ENCODE results near the gene SLC7A5.
A peak's percentile ranks its signal among the peaks of the same experiment; 100 is the strongest.
"Not testable (repeated sequence)": the region's sequence is repeated elsewhere in the genome, so short reads cannot be mapped to it uniquely, and the experiment has no call there.

The SLC7A5 gene

GRCh38 chr16:87862597-87863326 is 6.5 kb downstream of the SLC7A5 start:
- DNase-seq, result not testable (repeated sequence)

DNA sequence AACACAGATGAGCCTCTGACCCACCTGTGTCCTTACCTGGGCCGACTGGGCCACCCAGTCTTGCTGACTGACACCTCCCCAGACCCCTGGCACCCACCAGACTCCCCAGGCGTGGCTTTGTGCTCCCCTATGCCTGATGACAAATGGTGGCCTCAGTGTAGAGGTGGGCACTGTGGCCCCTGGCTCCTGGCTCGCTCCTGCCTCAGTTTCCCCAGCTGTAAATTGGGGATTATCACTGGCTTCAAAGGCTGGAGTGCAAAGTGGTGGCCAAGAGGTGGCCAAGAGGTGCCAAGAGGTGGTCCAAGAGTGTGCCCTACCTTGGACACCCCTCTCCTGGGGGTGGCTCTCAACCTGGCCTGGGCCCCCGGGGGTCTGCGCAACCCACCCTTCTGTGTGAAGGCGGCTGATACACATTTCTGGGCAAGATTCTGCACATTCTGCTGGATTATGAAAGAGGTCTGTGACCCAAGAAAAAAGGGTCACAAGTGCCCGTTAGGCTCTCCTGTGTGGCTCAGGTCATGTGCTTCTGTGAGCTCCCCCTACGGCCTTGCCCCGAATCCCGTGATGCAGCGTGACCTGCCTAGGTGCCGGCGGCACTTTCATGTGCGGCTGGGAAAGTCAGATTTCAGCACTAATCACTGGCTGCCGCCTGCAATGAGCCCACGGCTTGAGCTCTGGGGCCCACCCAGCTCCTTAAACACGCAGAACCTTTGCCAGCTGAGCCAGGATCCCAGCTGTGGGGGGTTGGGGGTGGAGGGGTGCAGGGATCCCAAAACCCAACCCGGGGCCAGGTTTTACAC is 7.8 kb downstream of the SLC7A5 start:
- DNase-seq, result not testable (repeated sequence)

DNA sequence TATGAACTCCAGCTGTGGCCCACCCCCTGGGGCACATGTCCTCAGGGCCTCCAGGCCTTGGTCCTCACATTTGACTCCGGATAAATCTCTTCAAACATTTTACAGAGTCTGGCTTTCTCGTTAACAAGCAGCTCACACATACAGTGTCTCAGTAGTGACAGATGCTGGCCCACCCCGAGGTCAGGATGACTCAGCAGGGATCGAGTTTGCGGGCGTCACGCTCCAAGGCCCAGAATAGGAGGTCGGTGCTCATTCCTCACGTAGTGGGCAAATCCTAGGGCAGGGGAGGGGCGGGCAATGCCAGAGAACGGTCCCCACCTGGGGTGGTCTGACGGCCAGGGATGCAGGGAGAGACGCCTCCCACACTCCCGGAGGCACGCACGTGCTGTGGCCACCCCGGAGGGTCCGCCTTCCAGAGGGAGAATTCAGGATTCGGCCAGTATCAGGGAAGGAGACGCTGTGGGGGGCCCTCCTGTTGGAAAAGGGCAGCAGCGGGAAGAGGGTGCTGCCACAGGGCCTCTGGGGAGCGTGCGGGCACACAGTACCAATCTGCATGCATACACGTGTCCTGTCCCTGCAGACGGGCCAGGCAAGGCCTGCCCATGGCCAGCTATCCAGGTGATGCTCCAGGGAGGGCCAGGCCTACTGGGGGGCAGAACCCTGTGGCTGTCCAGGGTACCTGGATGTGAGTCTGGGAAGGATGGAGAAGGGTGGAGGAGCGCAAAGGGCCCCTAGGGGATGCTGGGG is 8.6 kb downstream of the SLC7A5 start:
- DNase-seq, result peak in 2 of 58 donors; percentile 32 to 53

DNA sequence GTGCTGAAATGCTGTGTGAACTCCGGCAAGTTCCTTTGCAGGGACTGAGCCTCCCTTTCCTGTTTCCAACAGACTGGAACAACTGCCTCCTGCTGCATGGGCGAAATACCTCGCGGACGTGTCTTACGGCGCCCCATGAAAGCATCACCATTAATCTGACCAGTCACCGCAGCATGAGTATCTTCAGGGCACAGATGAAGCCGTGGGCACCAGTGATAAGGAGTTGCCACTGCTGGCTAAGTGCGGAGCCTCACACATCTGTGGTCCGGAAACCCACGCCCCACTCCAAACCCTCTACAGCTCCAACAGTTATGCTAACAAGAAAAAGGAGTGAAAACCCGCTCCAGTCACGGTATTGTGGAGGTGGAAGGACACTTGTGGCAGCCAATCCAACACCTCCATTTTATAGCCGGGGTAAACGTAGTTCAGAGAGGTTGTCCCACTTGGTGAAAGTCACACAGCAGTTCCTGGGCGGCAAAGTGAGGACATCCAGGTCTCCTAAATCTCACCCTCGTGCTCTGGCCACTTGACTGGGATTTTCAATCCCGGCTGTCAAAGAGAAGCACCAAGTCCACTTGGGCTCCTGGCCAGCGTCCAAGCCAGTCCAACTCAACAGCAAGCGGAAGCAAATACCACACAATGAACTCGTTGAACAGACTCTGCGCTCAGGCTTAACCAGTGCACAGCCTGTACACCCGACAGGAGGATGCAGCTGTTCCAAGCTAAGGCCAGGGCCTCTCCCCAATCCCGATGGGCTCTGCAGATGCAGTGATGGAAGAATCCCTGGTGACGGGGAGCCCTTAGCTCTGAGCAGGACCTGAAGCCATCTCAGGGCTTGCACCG is 10.9 kb downstream of the SLC7A5 start:
- DNase-seq, result peak in 36 of 58 donors; percentile 16 to 89 (median 40)

GRCh38 chr16:87856791-87857228 is 12.5 kb downstream of the SLC7A5 start:
- DNase-seq, result no peak

- peak in 21 of 58 donors; percentile 20 to 60 (median 33) for DNase-seq
Observed at GRCh38 chr16:87855852-87856715, 13.2 kb downstream of the SLC7A5 start.

DNA sequence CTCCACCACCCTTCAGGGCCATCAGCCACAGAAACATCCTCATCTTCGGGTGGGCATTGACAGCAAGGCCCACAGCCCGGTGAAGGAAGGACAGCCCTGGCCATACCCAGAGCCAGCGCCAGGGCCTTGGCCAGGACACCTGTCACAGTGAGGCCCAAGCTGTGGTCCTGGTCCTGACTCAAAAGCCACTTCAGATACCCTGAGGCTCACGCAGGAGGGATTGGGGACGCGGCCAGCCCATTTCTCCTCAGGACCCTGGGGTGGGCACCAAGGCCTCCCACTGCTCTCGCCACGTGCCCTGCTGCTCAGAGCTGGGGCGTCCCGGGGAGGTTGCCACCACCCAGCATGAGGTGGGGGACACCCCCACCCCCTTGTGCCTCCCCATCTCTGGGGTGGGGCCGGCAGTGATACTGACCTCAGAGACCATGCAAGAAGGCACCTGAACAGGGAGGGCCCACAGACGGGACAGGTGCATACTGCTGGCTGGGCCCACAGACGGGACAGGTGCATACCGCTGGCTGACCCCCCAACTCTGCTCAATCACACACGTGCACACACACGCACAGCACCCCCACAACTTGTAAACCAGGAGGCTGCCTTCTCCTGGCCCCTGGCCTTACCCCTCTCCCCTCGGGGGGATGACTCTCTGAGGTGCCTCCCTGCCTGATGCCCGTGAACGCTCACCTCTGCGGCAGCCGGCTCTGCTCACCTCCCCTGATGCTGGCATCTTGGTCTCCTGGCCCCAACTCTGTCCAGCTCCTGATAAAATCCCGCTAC is 14.2 kb downstream of the SLC7A5 start:
- DNase-seq, result no peak

DNA sequence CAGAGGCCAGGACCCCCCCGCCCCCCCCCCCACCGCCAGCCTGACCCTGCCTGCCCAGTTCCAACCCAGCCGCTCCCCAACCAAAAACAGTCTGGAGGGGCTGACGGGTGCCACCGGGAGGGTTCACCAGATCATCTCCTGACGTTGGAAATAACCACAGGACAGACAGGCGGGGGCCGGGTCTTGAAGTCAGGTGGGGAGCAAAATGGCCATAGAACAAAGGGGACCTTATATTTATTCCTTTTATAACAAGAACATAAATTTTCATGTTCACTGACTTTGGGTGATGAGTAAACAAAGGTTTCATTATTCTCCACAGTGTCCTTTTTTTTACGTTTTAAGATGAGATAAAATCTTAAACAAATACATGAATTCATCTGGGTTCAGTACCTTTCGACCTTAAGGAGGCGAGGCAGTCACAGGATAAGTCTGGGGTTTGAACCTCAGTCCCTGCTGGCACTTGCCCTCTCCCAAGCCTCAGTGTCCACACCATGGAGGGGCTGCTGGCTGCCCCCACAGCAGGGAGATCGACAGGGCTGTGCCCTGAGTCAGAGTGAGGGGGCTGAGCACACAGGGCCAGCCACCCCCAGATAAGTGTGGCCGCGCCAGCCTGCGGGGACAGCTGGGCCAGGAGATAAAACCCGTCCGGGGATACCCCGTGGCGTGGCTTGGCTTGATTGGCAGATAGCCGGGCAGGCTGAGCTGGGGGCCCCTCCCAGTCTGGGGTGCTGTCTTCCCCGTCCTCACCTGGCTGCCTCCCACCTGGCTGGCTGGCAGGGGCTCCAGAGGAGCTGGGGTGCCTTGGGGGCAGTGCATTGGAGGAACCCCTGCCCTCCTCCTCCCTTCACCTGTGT is 15.0 kb downstream of the SLC7A5 start:
- no peak for DNase-seq

DNA sequence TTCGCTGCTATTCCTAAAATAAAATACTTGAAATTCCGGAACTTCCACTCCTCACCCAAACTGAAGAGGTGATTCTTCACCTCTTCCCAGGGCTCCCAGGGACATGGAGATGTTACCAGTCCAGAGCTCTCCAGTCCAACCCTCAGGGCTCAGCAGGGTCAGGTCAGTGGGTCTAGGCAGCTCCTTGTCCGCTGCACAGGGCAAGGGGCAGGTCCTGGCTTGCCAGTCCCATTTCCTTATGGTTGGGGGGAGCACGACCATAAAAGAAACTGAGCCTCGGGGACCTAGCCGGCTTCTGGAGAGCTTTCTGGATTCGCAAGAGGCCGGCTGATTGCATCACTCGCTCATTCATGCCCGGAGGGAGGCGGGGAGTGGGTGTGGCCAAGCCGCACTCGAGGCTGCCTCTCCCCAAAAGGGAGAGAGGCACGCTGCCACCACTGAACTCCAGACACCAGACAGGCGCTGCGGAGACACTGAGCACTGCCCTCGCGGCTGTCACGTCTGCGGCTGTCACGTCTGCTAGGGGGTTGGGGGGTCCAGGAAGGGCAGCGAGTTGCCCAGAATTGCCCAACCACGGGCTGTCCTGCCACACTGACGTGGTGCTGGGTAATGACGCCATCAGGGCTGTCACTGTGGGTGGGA is 15.8 kb downstream of the SLC7A5 start:
- peak in 56 of 58 donors; percentile 22 to 92 (median 80) for DNase-seq

DNA sequence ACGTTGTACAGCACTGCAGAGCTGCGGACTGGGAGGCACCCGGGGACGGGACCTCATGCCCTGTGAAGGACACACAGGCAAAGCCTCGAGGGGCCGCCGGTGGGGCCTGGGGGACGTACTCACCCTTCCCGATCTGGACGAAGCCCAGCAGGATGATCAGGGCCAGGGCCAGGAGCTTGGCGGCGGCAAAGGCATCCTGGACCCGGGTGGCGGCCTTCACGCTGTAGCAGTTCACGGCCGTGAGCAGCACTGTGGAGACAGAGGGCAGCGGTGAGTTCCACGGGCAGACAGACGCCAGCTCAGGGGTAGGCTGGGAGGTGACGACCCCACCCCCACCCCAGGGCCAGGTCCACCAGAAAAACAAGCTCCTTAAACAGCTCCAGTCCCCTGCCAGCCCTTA is 17.7 kb downstream of the SLC7A5 start:
- no peak for DNase-seq

- no peak for DNase-seq
Observed at GRCh38 chr16:87851141-87851587, 18.1 kb downstream of the SLC7A5 start.

DNA sequence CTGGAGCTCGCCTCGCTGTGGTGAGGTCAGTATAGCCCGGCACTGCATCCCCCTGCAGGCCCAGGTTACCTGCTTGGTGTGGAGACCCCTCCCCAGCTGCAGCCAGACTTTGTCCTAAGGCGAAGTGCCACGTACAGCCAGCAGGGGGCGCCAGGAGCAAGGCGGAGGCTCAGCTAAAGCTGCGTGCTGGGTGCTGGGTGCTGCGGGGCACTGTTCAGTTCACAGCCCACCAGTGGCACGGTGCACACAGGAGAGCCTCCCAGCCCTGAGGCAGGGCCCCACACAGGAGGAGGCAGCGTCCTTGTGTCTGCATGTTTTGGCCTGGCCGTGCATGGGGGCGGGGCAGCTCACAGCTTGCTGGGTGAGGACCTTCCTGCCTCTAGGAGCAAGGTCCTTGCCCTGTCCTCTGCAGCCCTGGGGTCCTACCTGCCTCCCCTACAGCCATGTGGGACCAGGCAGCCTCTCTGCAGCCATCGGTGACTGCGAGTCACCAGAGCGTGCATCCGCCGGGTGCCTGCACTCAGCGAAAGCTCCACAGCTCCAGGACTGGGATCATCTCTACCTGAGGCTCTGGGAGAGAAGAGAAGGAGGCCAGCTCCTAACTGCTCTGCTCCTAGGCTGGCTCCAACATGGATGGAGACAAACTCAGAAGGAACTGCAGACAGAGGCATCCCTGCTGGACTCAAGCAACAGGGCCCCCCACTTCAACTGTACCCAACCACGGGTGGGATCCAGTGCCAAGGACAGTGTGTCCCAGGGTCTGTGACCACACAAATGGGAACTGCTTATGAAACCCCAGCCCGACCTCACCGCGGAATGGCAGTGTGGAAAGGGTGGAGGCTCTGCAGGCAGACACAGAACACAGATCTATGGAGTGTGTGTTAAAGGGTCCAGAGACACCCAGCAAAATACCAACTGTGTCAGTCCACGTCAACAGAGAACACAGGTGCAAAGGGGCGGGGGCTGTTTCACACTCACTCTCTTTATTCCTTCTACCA is 19.0 kb downstream of the SLC7A5 start:
- DNase-seq, result peak in 37 of 58 donors; percentile 11 to 69 (median 40)

- no peak for DNase-seq
Observed at GRCh38 chr16:87849419-87850008, 19.8 kb downstream of the SLC7A5 start.

DNA sequence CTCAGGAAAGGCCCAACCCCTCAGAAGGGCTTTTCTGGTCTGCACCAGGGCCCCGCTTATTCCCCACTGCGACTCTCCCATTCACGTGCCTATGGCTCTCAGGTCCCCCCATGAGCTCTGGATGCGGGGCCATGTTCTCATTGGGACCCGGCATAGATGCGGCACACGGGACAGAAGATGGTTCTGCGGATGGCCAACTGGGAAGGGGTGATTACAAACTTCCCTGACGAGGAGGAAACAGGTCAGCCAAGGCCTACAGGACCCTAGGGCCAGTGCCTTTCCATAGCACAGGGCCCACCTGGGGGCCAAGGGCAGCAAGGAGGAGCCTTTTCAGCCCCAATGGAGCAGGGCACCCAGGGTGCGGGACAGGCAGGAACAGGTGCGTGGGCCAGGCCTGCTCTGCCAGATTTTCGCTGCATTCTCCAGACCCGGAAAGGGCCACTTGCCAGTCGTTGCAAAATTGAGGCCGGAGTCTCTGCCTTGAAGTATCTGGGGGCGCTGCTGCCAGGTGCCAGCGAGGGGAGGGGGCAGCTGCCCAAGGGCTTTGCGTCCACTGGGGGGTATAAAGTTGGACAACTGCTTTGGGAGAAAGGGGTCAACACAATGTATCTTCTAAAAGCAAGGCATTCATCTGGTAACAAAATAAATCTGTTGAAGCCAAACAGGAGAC is 20.5 kb downstream of the SLC7A5 start:
- DNase-seq, result no peak
